ENCODE results near the gene TERB1.

Gene TERB1

DNA sequence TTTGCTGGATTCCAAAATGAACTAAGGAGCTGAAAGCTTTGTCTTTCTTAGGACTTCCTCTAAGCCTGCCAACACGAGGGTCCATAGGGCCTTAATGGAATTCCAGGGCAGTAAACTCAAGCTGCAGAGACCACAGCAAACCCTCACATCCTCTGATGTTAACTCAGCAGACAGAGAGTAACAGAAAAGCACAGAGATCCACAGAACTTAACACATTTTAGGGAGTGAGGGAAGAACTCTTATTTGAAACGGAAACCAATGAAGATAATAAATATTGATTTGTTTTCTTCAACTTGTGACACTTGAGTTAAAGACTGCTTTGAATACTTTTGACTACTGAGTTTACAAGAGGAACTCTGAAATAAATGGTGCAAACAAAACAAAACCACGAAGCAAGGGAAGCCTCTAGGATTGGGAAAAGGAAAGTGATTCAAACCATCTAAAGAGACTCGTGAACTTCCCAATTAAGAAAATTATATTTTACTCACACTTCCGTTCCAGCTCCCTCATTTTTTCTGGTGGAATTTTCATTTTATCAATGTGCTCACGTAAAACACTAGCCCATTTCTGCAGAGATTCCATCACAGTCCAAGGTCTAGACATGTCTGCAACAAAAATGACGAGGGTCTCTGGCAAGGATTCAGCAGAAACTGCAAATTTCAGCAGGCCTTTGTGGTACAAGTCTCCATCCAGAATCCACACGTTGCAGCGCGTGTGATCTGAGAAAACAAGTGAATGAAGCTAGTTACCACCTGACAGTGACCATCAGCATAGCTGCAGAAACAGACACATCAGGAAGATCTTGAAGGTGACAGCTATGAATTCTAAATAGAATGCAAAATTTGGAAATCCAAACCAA lies 59.2 kb downstream of the TERB1 start:
- Histone ChIP-seq H3K9ac (ENCODE audit: low read length) (no peak overlapping the region), H3K4me1 (ENCODE audit: control insufficient read depth, low read depth, low read length) (peaks cover 3% of the 10 kb centered on the region), H3K9me3 (ENCODE audit: control insufficient read depth, low read depth, low read length) (no peaks in the 10 kb centered on the region), H3K27ac (ENCODE audit: low read length) (no peak overlapping the region), H3K4me3 (ENCODE audit: low read length) (no peak overlapping the region), H3K36me3 (ENCODE audit: control insufficient read depth, low read depth, low read length) (peaks cover 78% of the 10 kb centered on the region), H3K27me3 (ENCODE audit: control insufficient read depth, insufficient read depth, low read length) (no peaks in the 10 kb centered on the region)

- Histone ChIP-seq H3K27me3 (ENCODE audit: control insufficient read depth, insufficient read depth, low read length) (no peaks in the 10 kb centered on the region), H3K4me1 (ENCODE audit: control insufficient read depth, low read depth, low read length) (peaks cover 3% of the 10 kb centered on the region), H3K36me3 (ENCODE audit: control insufficient read depth, low read depth, low read length) (peaks cover 77% of the 10 kb centered on the region), H3K9me3 (ENCODE audit: control insufficient read depth, low read depth, low read length) (no peaks in the 10 kb centered on the region), H3K27ac (ENCODE audit: low read length) (no peak overlapping the region), H3K4me3 (ENCODE audit: low read length) (no peak overlapping the region), H3K9ac (ENCODE audit: low read length) (no peak overlapping the region)
These were observed 60.0 kb downstream of the TERB1 start for GRCh38 chr16:66741169-66741900.

GRCh38 chr16:66740533-66740932 lies 60.9 kb downstream of the TERB1 start:
- Histone ChIP-seq H3K36me3 (ENCODE audit: control insufficient read depth, low read depth, low read length) (peaks cover 80% of the 10 kb centered on the region), H3K4me1 (ENCODE audit: control insufficient read depth, low read depth, low read length) (peaks cover 3% of the 10 kb centered on the region), H3K27me3 (ENCODE audit: control insufficient read depth, insufficient read depth, low read length) (no peaks in the 10 kb centered on the region), H3K9ac (ENCODE audit: low read length) (no peak overlapping the region), H3K9me3 (ENCODE audit: control insufficient read depth, low read depth, low read length) (no peaks in the 10 kb centered on the region), H3K27ac (ENCODE audit: low read length) (no peak overlapping the region), H3K4me3 (ENCODE audit: low read length) (no peak overlapping the region)

GRCh38 chr16:66740010-66740409 lies 61.4 kb downstream of the TERB1 start:
- peaks cover 3% of the 10 kb centered on the region for H3K4me1 ChIP-seq (ENCODE audit: control insufficient read depth, low read depth, low read length)
- no peak overlapping the region for H3K27ac ChIP-seq (ENCODE audit: low read length)

GRCh38 chr16:66735891-66736290 lies 65.5 kb downstream of the TERB1 start:
- peaks cover 3% of the 10 kb centered on the region for H3K4me1 ChIP-seq (ENCODE audit: control insufficient read depth, low read depth, low read length)
- peaks cover 87% of the 10 kb centered on the region for H3K36me3 ChIP-seq (ENCODE audit: control insufficient read depth, low read depth, low read length)
- H3K27me3 ChIP-seq (ENCODE audit: control insufficient read depth, insufficient read depth, low read length) = no peaks in the 10 kb centered on the region
- no peak overlapping the region for H3K27ac ChIP-seq (ENCODE audit: low read length)
- H3K9ac ChIP-seq (ENCODE audit: low read length) = no peak overlapping the region
- H3K4me3 ChIP-seq (ENCODE audit: low read length) = no peak overlapping the region
- H3K9me3 ChIP-seq (ENCODE audit: control insufficient read depth, low read depth, low read length) = no peaks in the 10 kb centered on the region

More at GRCh38 chr16:66740010-66740409, 61.4 kb downstream of the TERB1 start:
- H3K9ac ChIP-seq (ENCODE audit: low read length) = no peak overlapping the region
- no peak overlapping the region for H3K4me3 ChIP-seq (ENCODE audit: low read length)
- H3K36me3 ChIP-seq (ENCODE audit: control insufficient read depth, low read depth, low read length) = peaks cover 82% of the 10 kb centered on the region
- no peaks in the 10 kb centered on the region for H3K9me3 ChIP-seq (ENCODE audit: control insufficient read depth, low read depth, low read length)
- no peaks in the 10 kb centered on the region for H3K27me3 ChIP-seq (ENCODE audit: control insufficient read depth, insufficient read depth, low read length)

- no peaks in the 10 kb centered on the region for H3K9me3 ChIP-seq (ENCODE audit: control insufficient read depth, low read depth, low read length)
- peaks cover 81% of the 10 kb centered on the region for H3K36me3 ChIP-seq (ENCODE audit: control insufficient read depth, low read depth, low read length)
- H3K27me3 ChIP-seq (ENCODE audit: control insufficient read depth, insufficient read depth, low read length) = no peaks in the 10 kb centered on the region
- H3K4me1 ChIP-seq (ENCODE audit: control insufficient read depth, low read depth, low read length) = no peaks in the 10 kb centered on the region
- no peak overlapping the region for H3K4me3 ChIP-seq (ENCODE audit: low read length)
- H3K27ac ChIP-seq (ENCODE audit: low read length) = no peak overlapping the region
- H3K9ac ChIP-seq (ENCODE audit: low read length) = no peak overlapping the region
These were observed 70.3 kb downstream of the TERB1 start for GRCh38 chr16:66731101-66731500.

DNA sequence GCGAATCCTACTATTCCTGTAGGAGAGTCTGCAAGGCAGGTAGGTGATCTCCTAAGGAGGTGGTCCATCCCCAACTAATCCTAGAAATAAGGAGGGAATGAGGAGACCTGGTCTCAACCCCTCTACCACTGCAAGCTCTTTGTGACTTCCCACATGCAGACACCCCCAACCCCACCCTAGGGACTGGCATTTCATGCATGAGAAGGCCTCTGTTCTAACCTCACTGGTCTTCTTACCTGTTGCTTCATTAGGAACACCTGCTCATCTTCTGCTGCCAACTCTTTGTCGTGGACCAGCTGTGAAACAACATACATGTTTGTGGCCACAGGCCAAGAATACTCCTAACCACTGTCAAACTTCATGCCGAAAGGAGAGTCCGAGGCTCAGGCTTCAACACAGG lies 72.6 kb downstream of the TERB1 start:
- Histone ChIP-seq H3K27me3 (ENCODE audit: control insufficient read depth, insufficient read depth, low read length) (no peaks in the 10 kb centered on the region), H3K9ac (ENCODE audit: low read length) (no peak overlapping the region), H3K4me3 (ENCODE audit: low read length) (no peak overlapping the region), H3K36me3 (ENCODE audit: control insufficient read depth, low read depth, low read length) (peaks cover 83% of the 10 kb centered on the region), H3K27ac (ENCODE audit: low read length) (no peak overlapping the region), H3K4me1 (ENCODE audit: control insufficient read depth, low read depth, low read length) (no peaks in the 10 kb centered on the region), H3K9me3 (ENCODE audit: control insufficient read depth, low read depth, low read length) (no peaks in the 10 kb centered on the region)

- H3K4me3 ChIP-seq (ENCODE audit: low read length) = no peak overlapping the region
- no peaks in the 10 kb centered on the region for H3K27me3 ChIP-seq (ENCODE audit: control insufficient read depth, insufficient read depth, low read length)
- H3K4me1 ChIP-seq (ENCODE audit: control insufficient read depth, low read depth, low read length) = no peaks in the 10 kb centered on the region
- H3K9me3 ChIP-seq (ENCODE audit: control insufficient read depth, low read depth, low read length) = no peaks in the 10 kb centered on the region
- H3K27ac ChIP-seq (ENCODE audit: low read length) = no peak overlapping the region
- H3K9ac ChIP-seq (ENCODE audit: low read length) = no peak overlapping the region
- H3K36me3 ChIP-seq (ENCODE audit: control insufficient read depth, low read depth, low read length) = peaks cover 83% of the 10 kb centered on the region
These were observed 73.1 kb downstream of the TERB1 start for GRCh38 chr16:66728117-66728787.

DNA sequence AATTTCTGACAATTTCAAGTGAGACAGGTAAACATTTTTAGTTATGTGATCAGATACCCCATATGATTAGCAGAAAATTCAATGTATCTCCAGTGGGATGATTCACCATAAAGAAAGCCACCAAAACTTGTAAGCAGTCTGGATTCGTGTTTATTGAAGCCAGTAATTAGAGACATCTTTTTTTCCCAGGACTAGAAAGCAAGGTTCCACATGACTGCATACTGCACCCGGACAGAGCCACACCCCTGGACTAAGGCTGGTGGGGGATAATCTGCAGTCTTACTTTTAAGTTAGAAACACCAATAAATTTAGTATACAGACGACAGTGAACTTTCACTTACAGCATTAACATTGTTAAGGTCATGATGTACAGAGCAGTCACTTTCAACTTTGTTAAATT lies 80.6 kb downstream of the TERB1 start:
- Histone ChIP-seq H3K36me3 (ENCODE audit: control insufficient read depth, low read depth, low read length) (peaks cover 54% of the 10 kb centered on the region), H3K9me3 (ENCODE audit: control insufficient read depth, low read depth, low read length) (no peaks in the 10 kb centered on the region), H3K4me3 (ENCODE audit: low read length) (no peak overlapping the region), H3K4me1 (ENCODE audit: control insufficient read depth, low read depth, low read length) (no peaks in the 10 kb centered on the region), H3K9ac (ENCODE audit: low read length) (no peak overlapping the region), H3K27me3 (ENCODE audit: control insufficient read depth, insufficient read depth, low read length) (no peaks in the 10 kb centered on the region), H3K27ac (ENCODE audit: low read length) (no peak overlapping the region)

DNA sequence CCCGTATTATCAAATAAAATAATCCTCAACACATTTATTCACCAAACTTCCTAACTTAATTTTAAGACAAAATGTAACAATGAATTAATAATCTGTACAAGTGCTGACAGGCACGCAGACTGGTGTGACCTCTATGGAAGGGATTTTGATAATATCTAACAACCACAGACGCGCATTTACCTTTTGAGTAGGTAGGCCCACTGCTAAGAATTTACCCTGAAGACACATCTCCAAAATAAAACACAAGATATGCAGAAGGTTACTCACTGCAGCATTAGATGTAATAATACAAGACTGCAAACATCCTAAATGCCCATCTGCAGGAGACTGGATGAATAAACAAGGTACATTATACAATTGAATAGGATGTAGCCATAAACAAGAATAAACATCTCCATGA lies 82.1 kb downstream of the TERB1 start:
- H3K27ac ChIP-seq (ENCODE audit: low read length) = no peak overlapping the region
- no peaks in the 10 kb centered on the region for H3K9me3 ChIP-seq (ENCODE audit: control insufficient read depth, low read depth, low read length)
- peaks cover 39% of the 10 kb centered on the region for H3K36me3 ChIP-seq (ENCODE audit: control insufficient read depth, low read depth, low read length)
- no peaks in the 10 kb centered on the region for H3K4me1 ChIP-seq (ENCODE audit: control insufficient read depth, low read depth, low read length)
- H3K27me3 ChIP-seq (ENCODE audit: control insufficient read depth, insufficient read depth, low read length) = no peaks in the 10 kb centered on the region
- H3K9ac ChIP-seq (ENCODE audit: low read length) = no peak overlapping the region
- H3K4me3 ChIP-seq (ENCODE audit: low read length) = no peak overlapping the region

DNA sequence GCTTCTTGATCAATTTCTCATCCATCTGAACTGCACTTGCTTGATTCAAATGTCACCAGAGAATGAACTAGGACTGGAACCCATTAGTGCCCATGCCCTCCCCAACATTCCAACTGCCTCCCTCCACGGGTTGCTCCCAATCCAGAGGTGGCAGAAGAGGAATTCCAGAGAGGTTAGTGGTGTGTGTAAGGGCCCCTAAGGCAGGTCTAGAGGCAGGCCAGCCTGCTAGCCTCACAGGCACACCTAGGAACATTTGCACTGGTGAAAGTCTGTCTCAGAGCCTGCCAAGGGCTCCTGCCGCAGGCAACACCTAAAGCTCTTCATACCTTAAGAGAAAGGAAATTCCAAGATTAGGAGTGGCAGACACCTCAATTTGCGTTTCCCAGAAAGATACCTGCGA lies 83.6 kb downstream of the TERB1 start:
- Histone ChIP-seq H3K9me3 (ENCODE audit: control insufficient read depth, low read depth, low read length) (no peaks in the 10 kb centered on the region), H3K9ac (ENCODE audit: low read length) (no peak overlapping the region), H3K27ac (ENCODE audit: low read length) (no peak overlapping the region), H3K36me3 (ENCODE audit: control insufficient read depth, low read depth, low read length) (peaks cover 24% of the 10 kb centered on the region), H3K4me1 (ENCODE audit: control insufficient read depth, low read depth, low read length) (no peaks in the 10 kb centered on the region), H3K27me3 (ENCODE audit: control insufficient read depth, insufficient read depth, low read length) (no peaks in the 10 kb centered on the region), H3K4me3 (ENCODE audit: low read length) (no peak overlapping the region)

Data from iPS-18a (cell line).